Measurements from ENCODE around the gene PTBP1.

GRCh38 chr19:815775-816499 is 18.7 kb downstream of the PTBP1 start:
- TF ChIP-seq POLR2A (IDR thresholded peaks at IDR 0.05; ENCODE audit: low read length) (no peak), GATA1 (IDR thresholded peaks at IDR 0.05; ENCODE audit: low read depth, low read length) (no peak)
